Lower leg skin (tissue), 3 donors: ENCODE data around the gene COL19A1.

ENCODE experiments used
- POLR2A ChIP-seq, 2 donors: fragments of 450-650 bp; IDR thresholded peaks; one replicate each; pipeline ENCODE4 v1.6.1; 2016 to 2017; ENCODE audit warnings: antibody characterized with exemption in 2 of 2, mild to moderate bottlenecking in 1 of 2, moderate library complexity in 1 of 2
- TF ChIP-seq, protein P1 (sequence below), 3 donors: fragments of 450-650 bp; IDR thresholded peaks; one replicate each; pipeline ENCODE4 v1.5.1; 2016; ENCODE audit warnings: antibody characterized with exemption in 3 of 3, mild to moderate bottlenecking in 3 of 3, moderate library complexity in 2 of 3

DNA sequence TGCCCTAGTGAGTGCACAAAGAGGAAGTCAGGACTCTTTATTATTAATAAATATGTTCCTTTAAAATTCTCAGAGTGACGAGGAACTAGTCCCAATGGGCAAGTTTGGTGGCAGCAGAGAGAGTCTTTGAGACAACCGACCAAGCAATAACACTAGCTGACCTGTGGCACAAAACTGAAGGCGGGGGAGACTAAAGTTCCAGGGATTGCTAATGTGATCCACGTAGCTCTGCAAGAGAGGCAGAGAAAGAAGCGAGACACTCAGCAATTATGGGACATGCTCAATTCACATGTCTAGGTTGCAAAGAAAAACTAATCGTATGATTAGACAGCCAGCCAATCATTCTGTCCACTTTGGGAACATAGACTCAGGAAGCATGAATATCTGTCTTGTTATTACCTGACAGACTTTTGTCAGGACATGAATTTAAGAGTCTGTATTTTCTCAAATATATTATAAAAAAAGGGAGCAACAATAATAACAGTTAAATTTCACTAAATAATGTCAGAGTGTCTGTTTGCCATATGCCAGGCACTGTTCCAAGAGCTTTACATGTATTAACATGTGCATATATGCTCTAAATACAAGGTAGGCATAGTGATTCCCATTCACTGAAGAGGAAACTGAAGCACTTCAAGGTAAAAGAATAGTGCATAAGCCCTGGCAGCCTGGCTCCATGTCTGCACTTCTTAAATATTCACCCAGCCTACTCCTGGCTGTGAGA lies 355.5 kb downstream of the COL19A1 start:
- TF ChIP-seq, protein P1, sequence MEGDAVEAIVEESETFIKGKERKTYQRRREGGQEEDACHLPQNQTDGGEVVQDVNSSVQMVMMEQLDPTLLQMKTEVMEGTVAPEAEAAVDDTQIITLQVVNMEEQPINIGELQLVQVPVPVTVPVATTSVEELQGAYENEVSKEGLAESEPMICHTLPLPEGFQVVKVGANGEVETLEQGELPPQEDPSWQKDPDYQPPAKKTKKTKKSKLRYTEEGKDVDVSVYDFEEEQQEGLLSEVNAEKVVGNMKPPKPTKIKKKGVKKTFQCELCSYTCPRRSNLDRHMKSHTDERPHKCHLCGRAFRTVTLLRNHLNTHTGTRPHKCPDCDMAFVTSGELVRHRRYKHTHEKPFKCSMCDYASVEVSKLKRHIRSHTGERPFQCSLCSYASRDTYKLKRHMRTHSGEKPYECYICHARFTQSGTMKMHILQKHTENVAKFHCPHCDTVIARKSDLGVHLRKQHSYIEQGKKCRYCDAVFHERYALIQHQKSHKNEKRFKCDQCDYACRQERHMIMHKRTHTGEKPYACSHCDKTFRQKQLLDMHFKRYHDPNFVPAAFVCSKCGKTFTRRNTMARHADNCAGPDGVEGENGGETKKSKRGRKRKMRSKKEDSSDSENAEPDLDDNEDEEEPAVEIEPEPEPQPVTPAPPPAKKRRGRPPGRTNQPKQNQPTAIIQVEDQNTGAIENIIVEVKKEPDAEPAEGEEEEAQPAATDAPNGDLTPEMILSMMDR (IDR thresholded peaks at IDR 0.05) = no peak
- TF ChIP-seq POLR2A (IDR thresholded peaks at IDR 0.05) = no peak
